B cell (primary cell): ENCODE results near the gene SLC12A6. TPM values are rescaled to one million over a fixed set of nuclear protein-coding genes. Genes with fewer than 3 reads are reported as not detected.

Source experiments
- ATAC-seq: fragments of 200-7000 bp; cut with Tn5 transposase; one replicate; pipeline ENCODE4 v1.10.0; 2021; ENCODE audit warnings: low read depth, mild to moderate bottlenecking, moderate number of reproducible peaks, moderate library complexity
- CTCF ChIA-PET: fragments of 350-600 bp; sonication (Branson Sonifier 250); formaldehyde crosslinking; loops from one replicate; lab custom pipeline; 2021; ENCODE audit warnings: antibody characterized with exemption, inconsistent platforms; lab: Charles Lee
- POLR2A ChIA-PET: fragments of 350-600 bp; sonication (Branson Sonifier 250); formaldehyde crosslinking; loops from one replicate; lab custom pipeline; 2021; ENCODE audit warnings: antibody characterized with exemption; lab: Charles Lee
- DNase-seq: peaks from one replicate; pipeline ENCODE4 v3.0.0; 2013
- H2AFZ ChIP-seq: 2 replicates; pipeline ENCODE4 v1.6.1; 2012; ENCODE audit warnings: mild to moderate bottlenecking, low read depth, low read length; ENCODE audit not compliant: insufficient read depth, poor library complexity, severe bottlenecking
- H3K27ac ChIP-seq, 2 donors: 1 replicate in 1 of 2; 2 replicates in 1 of 2; pipeline ENCODE4 v1.5.1; 2012 to 2013; ENCODE audit warnings: low read length in 2 of 2, mild to moderate bottlenecking in 2 of 2, moderate library complexity in 1 of 2
- H3K27me3 ChIP-seq, 4 experiments: fragments of 200-600 bp in 1 of 4; sonication (generic) in 1 of 4; replicated peaks in 1 of 4; 1 replicate in 2 of 4; 2 replicates in 2 of 4; pipeline versions ENCODE4 v1.6.1 to v1.7.0; 2013 to 2016; ENCODE audit warnings: low read length in 3 of 4, mild to moderate bottlenecking in 2 of 4, mixed read lengths in 1 of 4, moderate library complexity in 1 of 4; ENCODE audit not compliant: insufficient read depth in 4 of 4, control insufficient read depth in 3 of 4; ENCODE audit errors: control extremely low read depth in 1 of 4
- H3K36me3 ChIP-seq, 2 experiments: replicated peaks in 1 of 2; 1 replicate in 1 of 2; 2 replicates in 1 of 2; pipeline versions ENCODE4 v1.6.1 to v1.7.1; 2013; ENCODE audit warnings: low read length in 1 of 2; ENCODE audit not compliant: insufficient read depth in 2 of 2, control insufficient read depth in 1 of 2; ENCODE audit errors: control extremely low read depth in 1 of 2, extremely low read depth in 1 of 2
- H3K4me1 ChIP-seq, 2 donors: fragments of 200-600 bp in 1 of 2; sonication (generic) in 1 of 2; 1 replicate in 1 of 2; 2 replicates in 1 of 2; pipeline versions ENCODE4 v1.5.1 to v1.6.1; 2013 to 2017; ENCODE audit warnings: low read length in 2 of 2; ENCODE audit not compliant: control insufficient read depth in 2 of 2, insufficient read depth in 2 of 2
- H3K4me2 ChIP-seq: replicated peaks from 2 replicates; pipeline ENCODE3; 2012; ENCODE audit warnings: mild to moderate bottlenecking, low read depth, low read length; ENCODE audit not compliant: poor library complexity, severe bottlenecking
- H3K4me3 ChIP-seq, 5 experiments: fragments of 200-600 bp in 1 of 5; sonication (generic) in 1 of 5; 1 replicate in 3 of 5; 2 replicates in 2 of 5; pipeline versions ENCODE4 v1.5.1 to v1.7.0; 2011 to 2016; ENCODE audit warnings: low read length in 4 of 5, mild to moderate bottlenecking in 4 of 5, low read depth in 2 of 5, control low read depth in 1 of 5, moderate library complexity in 1 of 5; ENCODE audit not compliant: insufficient read depth in 1 of 5; ENCODE audit errors: control extremely low read depth in 1 of 5, extremely low read depth in 1 of 5
- H3K79me2 ChIP-seq: fragments of 200-600 bp; sonication (generic); one replicate; pipeline ENCODE4 v1.6.0; 2016; ENCODE audit warnings: low read length; ENCODE audit not compliant: control insufficient read depth, insufficient read depth
- H3K9ac ChIP-seq: fragments of 200-600 bp; sonication (generic); 2 replicates; pipeline ENCODE4 v1.6.1; 2017; ENCODE audit warnings: mild to moderate bottlenecking, low read length, moderate library complexity
- H3K9me3 ChIP-seq, 3 donors: one replicate each; pipeline versions ENCODE4 v1.6.1 to v1.7.1; 2013; ENCODE audit warnings: low read length in 2 of 3; ENCODE audit not compliant: control insufficient read depth in 2 of 3, insufficient read depth in 1 of 3; ENCODE audit errors: control extremely low read depth in 1 of 3
- H4K20me1 ChIP-seq: 2 replicates; pipeline ENCODE4 v1.6.0; 2012; ENCODE audit warnings: mild to moderate bottlenecking, low read length; ENCODE audit not compliant: insufficient read depth, control insufficient read depth, poor library complexity, severe bottlenecking
- H3K27ac Mint-ChIP-seq: one replicate; pipeline ENCODE4 v1.8.0; 2021; ENCODE audit warnings: mixed read lengths
- H3K27me3 Mint-ChIP-seq: one replicate; pipeline ENCODE4 v1.8.0; 2021; ENCODE audit warnings: mixed read lengths
- H3K4me1 Mint-ChIP-seq: one replicate; pipeline ENCODE4 v1.8.0; 2021; ENCODE audit warnings: mixed read lengths
- H3K4me3 Mint-ChIP-seq: one replicate; pipeline ENCODE4 v1.8.0; 2021; ENCODE audit warnings: mixed read lengths
- H3K9me3 Mint-ChIP-seq: one replicate; pipeline ENCODE4 v1.8.0; 2022; ENCODE audit warnings: mixed read lengths; ENCODE audit not compliant: insufficient read depth
- EZH2 ChIP-seq: IDR thresholded peaks from 2 replicates; pipeline ENCODE4 v1.6.1; 2012; ENCODE audit warnings: borderline replicate concordance, low read depth, mild to moderate bottlenecking, moderate library complexity, low read length; ENCODE audit not compliant: insufficient read depth, poor library complexity, severe bottlenecking
- WGBS: methylation state at CpG from one replicate; pipeline ENCODE4 v1.1.5; 2013; ENCODE audit warnings: missing lambda C conversion rate; ENCODE audit not compliant: insufficient coverage; 5-methylcytosine and 5-hydroxymethylcytosine counted together
- intact Hi-C: fragments of 100-400 bp; cut with micrococcal nuclease; formaldehyde crosslinking; loops from one replicate; pipeline ENCODE4 v1.10.0; 2022
- polyA plus RNA-seq: library from polyadenylated mRNA; depleted of rRNA; stranded (reverse); fragments of >200 nt; gene quantifications from 2 replicates; pipeline ENCODE4 v1.2.3, GENCODE V29; 2012
- total RNA-seq, 2 donors: library from RNA; stranded (reverse); fragments of 120-200 nt in 1 of 2; gene quantifications; 1 replicate in 1 of 2; 2 replicates in 1 of 2; pipeline versions ENCODE4 v1.2.3 to v1.2.4, GENCODE V29; 2013 to 2022
- TF ChIP-seq, protein P1 (sequence below): fragments of 200-600 bp; IDR thresholded peaks from one replicate; pipeline ENCODE4 v1.8.0; 2022; ENCODE audit warnings: antibody characterized with exemption, mild to moderate bottlenecking

Gene SLC12A6
- total and polyA plus RNA-seq, 2 donors (not counting 1 experiment from before 2014, with no cell fraction given), result 75.8 to 141 TPM

DNA sequence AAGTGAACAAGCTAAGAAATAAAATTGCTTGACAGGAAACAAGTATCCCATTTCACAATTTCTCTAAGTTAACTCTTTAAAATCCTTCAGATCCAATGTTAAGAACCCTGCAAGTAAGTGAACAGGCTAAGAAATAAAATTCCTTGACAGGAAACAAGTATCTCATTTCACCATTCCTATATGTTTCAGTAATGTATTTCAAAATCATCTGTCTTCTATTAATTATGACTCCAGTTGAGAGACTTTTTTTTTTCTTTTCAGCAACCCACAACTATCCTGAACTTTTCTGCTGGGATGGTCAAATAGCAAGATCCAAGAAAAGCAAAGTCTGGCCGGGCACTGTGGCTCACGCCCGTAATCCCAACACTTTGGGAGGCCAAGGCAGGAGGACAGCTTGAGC lies 2.4 kb upstream of the SLC12A6 start:
- H3K9me3 ChIP-seq, result no peaks in the 10 kb centered on the region
- peak overlapping the region; percentile 26 for H3K4me3 Mint-ChIP-seq
- H3K9ac ChIP-seq, result no peak overlapping the region
- no peaks in the 10 kb centered on the region for H4K20me1 ChIP-seq
- H3K4me3 ChIP-seq, result no peak overlapping the region
- CTCF ChIA-PET, result interaction anchor here (5.3 kb wide), 1 partner anchor 27 kb away, joined by 37 read pairs; the partner anchor contains the start of gene LPCAT4
- no peaks in the 10 kb centered on the region for H3K9me3 Mint-ChIP-seq
- H3K4me1 ChIP-seq, result peaks cover 20 to 26% of the 10 kb centered on the region in 2 donors
- no peaks in the 10 kb centered on the region for H3K27me3 Mint-ChIP-seq
- no peak overlapping the region for H3K27ac ChIP-seq
- H3K27me3 ChIP-seq, result no peaks in the 10 kb centered on the region
- 95% methylated on average over 3 of the region's 3 CpGs for WGBS
- H3K79me2 ChIP-seq, result peaks cover 78% of the 10 kb centered on the region
- DNase-seq, result no peak
- H3K36me3 ChIP-seq, result peaks cover 0 to 26% of the 10 kb centered on the region in 2 experiments
- H3K4me1 Mint-ChIP-seq, result peaks cover 35% of the 10 kb centered on the region
- POLR2A ChIA-PET, result interaction anchor here (0.9 kb wide), 1 partner anchor 9 kb away, joined by 3 read pairs; no protein-coding TSS in a partner anchor
- no peak for ATAC-seq
- intact Hi-C loops, result loop anchor here (10.0 kb wide), 1 partner anchor 645 kb away; the partner anchor contains the start of gene ZNF770
- H2AFZ ChIP-seq, result no peak overlapping the region
- TF ChIP-seq, protein P1, sequence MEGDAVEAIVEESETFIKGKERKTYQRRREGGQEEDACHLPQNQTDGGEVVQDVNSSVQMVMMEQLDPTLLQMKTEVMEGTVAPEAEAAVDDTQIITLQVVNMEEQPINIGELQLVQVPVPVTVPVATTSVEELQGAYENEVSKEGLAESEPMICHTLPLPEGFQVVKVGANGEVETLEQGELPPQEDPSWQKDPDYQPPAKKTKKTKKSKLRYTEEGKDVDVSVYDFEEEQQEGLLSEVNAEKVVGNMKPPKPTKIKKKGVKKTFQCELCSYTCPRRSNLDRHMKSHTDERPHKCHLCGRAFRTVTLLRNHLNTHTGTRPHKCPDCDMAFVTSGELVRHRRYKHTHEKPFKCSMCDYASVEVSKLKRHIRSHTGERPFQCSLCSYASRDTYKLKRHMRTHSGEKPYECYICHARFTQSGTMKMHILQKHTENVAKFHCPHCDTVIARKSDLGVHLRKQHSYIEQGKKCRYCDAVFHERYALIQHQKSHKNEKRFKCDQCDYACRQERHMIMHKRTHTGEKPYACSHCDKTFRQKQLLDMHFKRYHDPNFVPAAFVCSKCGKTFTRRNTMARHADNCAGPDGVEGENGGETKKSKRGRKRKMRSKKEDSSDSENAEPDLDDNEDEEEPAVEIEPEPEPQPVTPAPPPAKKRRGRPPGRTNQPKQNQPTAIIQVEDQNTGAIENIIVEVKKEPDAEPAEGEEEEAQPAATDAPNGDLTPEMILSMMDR, result no peak
- TF ChIP-seq EZH2, result no peak
- no peak overlapping the region for H3K27ac Mint-ChIP-seq
- H3K4me2 ChIP-seq, result no peak overlapping the region

DNA sequence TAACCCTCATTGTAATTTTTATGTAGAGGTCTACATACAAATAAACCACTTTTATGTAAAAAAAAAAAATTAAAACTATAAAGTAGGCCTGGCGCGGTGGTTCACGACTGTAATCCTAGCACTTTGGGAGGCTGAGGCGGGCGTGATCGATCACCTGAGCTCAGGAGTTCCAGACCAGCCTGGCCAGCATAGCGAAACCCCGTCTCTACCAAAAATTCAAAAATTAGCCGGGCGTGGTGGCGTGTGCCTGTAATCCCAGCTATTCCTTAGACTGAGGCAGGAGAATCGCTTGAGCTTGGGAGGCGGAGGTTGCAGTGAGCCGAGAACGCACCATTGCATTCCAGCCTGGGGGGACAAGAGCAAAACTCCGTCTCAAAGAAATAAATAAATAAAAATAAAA lies 766 bp upstream of the SLC12A6 start:
- no peaks in the 10 kb centered on the region for H3K9me3 ChIP-seq
- no peaks in the 10 kb centered on the region for H3K27me3 ChIP-seq
- Mint-ChIP-seq H3K4me3 (peak overlapping the region; percentile 100), H3K27me3 (no peaks in the 10 kb centered on the region), H3K4me1 (peaks cover 45% of the 10 kb centered on the region), H3K27ac (peak overlapping the region; percentile 99), H3K9me3 (no peaks in the 10 kb centered on the region)
- 74% methylated on average over 13 of the region's 16 CpGs for WGBS
- peaks cover 94% of the 10 kb centered on the region for H3K79me2 ChIP-seq
- H3K4me2 ChIP-seq, result peak overlapping the region; percentile 85
- no peaks in the 10 kb centered on the region for H4K20me1 ChIP-seq
- no peak for TF ChIP-seq EZH2
- TF ChIP-seq, protein P1, result no peak
- POLR2A ChIA-PET, result interaction anchor here (1.2 to 2.2 kb wide), 3 partner anchors 10 to 29 kb away, joined by 4 to 21 read pairs (median 11); partner anchors contain the start of gene LPCAT4
- intact Hi-C loops, result loop anchor here (1.0 to 10.0 kb wide), 4 partner anchors 113 to 646 kb away; partner anchors contain the start of genes EMC4, KATNBL1, PGBD4 and ZNF770
- ATAC-seq (no peak), DNase-seq (no peak)
- peaks cover 0 to 26% of the 10 kb centered on the region in 2 experiments for H3K36me3 ChIP-seq
- peak overlapping the region; percentile 37 to 93 for H3K27ac ChIP-seq
- H2AFZ ChIP-seq, result peak overlapping the region; percentile 24
- peak overlapping the region in 4 of 5 experiments; percentile 9 to 97 (median 44) for H3K4me3 ChIP-seq
- peak overlapping the region; percentile 98 for H3K9ac ChIP-seq
- CTCF ChIA-PET, result interaction anchor here (0.6 to 5.3 kb wide), 7 partner anchors 9 to 97 kb away, joined by 3 to 37 read pairs (median 3); partner anchors contain the start of gene LPCAT4
- H3K4me1 ChIP-seq, result peaks cover 30 to 36% of the 10 kb centered on the region in 2 donors
